H9 (cell line): Measurements from ENCODE around the gene MOB3B. TPM values are rescaled to one million over a fixed set of nuclear protein-coding genes. Genes with fewer than 3 reads are reported as not detected.

Experiments used
- DNase-seq: peaks from one replicate; pipeline ENCODE4 v3.0.0-alpha.2; 2017
- H2AFZ ChIP-seq: one replicate; pipeline ENCODE4 v1.6.1; 2013; ENCODE audit warnings: mild to moderate bottlenecking, low read length, control low read depth, moderate library complexity
- H2AK5ac ChIP-seq: 2 replicates; pipeline ENCODE4 v1.6.1; 2013; ENCODE audit warnings: low read length, control low read depth, mixed read lengths; ENCODE audit not compliant: insufficient read length
- H2BK120ac ChIP-seq: one replicate; pipeline ENCODE4 v1.6.1; 2013; ENCODE audit warnings: low read depth, mild to moderate bottlenecking, low read length, control low read depth, inconsistent platforms; ENCODE audit not compliant: poor library complexity, severe bottlenecking
- H2BK12ac ChIP-seq: 2 replicates; pipeline ENCODE4 v1.6.1; 2013; ENCODE audit warnings: low read length, control low read depth, mixed read lengths, low read depth; ENCODE audit not compliant: insufficient read length
- H2BK15ac ChIP-seq: 2 replicates; pipeline ENCODE4 v1.6.1; 2013; ENCODE audit warnings: low read depth, low read length, control low read depth
- H2BK20ac ChIP-seq: one replicate; pipeline ENCODE4 v1.6.1; 2013; ENCODE audit warnings: low read depth, mild to moderate bottlenecking, low read length, control low read depth, inconsistent platforms; ENCODE audit not compliant: poor library complexity, severe bottlenecking
- H2BK5ac ChIP-seq: 2 replicates; pipeline ENCODE4 v1.6.1; 2013; ENCODE audit warnings: low read length, control low read depth, mixed read lengths; ENCODE audit not compliant: insufficient read length
- H3K14ac ChIP-seq: 2 replicates; pipeline ENCODE4 v1.6.1; 2013; ENCODE audit warnings: low read length, control low read depth; ENCODE audit not compliant: insufficient read depth
- H3K18ac ChIP-seq: 2 replicates; pipeline ENCODE4 v1.6.1; 2013; ENCODE audit warnings: low read depth, mild to moderate bottlenecking, mixed read lengths, low read length, control low read depth; ENCODE audit not compliant: insufficient read length
- H3K23ac ChIP-seq: 2 replicates; pipeline ENCODE4 v1.6.1; 2013; ENCODE audit warnings: low read length, control low read depth, mixed read lengths, low read depth; ENCODE audit not compliant: insufficient read length
- H3K23me2 ChIP-seq: 2 replicates; pipeline ENCODE4 v1.6.1; 2013; ENCODE audit warnings: low read depth, mild to moderate bottlenecking, mixed read lengths, low read length, control low read depth; ENCODE audit not compliant: insufficient read length, poor library complexity, severe bottlenecking
- H3K27ac ChIP-seq: 2 replicates; pipeline ENCODE4 v1.5.1; 2013; ENCODE audit warnings: low read length, control low read depth, mixed read lengths, low read depth; ENCODE audit not compliant: insufficient read length
- H3K27me3 ChIP-seq: 2 replicates; pipeline ENCODE4 v1.6.1; 2013; ENCODE audit warnings: low read length, control low read depth, inconsistent platforms; ENCODE audit not compliant: insufficient read depth
- H3K4ac ChIP-seq: 2 replicates; pipeline ENCODE4 v1.6.1; 2013; ENCODE audit warnings: low read depth, mild to moderate bottlenecking, control low read depth, inconsistent platforms, low read length, moderate library complexity
- H3K4me1 ChIP-seq: 2 replicates; pipeline ENCODE4 v1.6.1; 2013; ENCODE audit warnings: low read length, control low read depth, inconsistent platforms; ENCODE audit not compliant: insufficient read depth
- H3K4me2 ChIP-seq: 2 replicates; pipeline ENCODE4 v1.6.1; 2013; ENCODE audit warnings: low read length, control low read depth, mixed read lengths; ENCODE audit not compliant: insufficient read length, insufficient read depth
- H3K56ac ChIP-seq: 2 replicates; pipeline ENCODE4 v1.6.1; 2013; ENCODE audit warnings: low read depth, mild to moderate bottlenecking, mixed read lengths, low read length, control low read depth; ENCODE audit not compliant: insufficient read length
- H3K79me1 ChIP-seq: 2 replicates; pipeline ENCODE4 v1.6.1; 2013; ENCODE audit warnings: low read depth, mild to moderate bottlenecking, moderate library complexity, low read length, control low read depth, inconsistent platforms; ENCODE audit not compliant: insufficient read depth, poor library complexity, severe bottlenecking
- H3K79me2 ChIP-seq: 2 replicates; pipeline ENCODE4 v1.6.1; 2013; ENCODE audit warnings: low read length, control low read depth, inconsistent platforms; ENCODE audit not compliant: insufficient read depth
- H3K9ac ChIP-seq: 2 replicates; pipeline ENCODE4 v1.6.1; 2013; ENCODE audit warnings: low read length, control low read depth, mixed read lengths; ENCODE audit not compliant: insufficient read length; ENCODE audit errors: extremely low read depth
- H3K9me3 ChIP-seq: one replicate; pipeline ENCODE4 v1.6.1; 2013; ENCODE audit warnings: low read depth, low read length, inconsistent platforms; ENCODE audit not compliant: control insufficient read depth
- H3T11ph ChIP-seq: one replicate; pipeline ENCODE4 v1.6.1; 2013; ENCODE audit warnings: mild to moderate bottlenecking, low read length, control low read depth, inconsistent platforms
- H4K20me1 ChIP-seq: one replicate; pipeline ENCODE4 v1.6.1; 2013; ENCODE audit not compliant: control insufficient read depth, insufficient read length, insufficient read depth
- H4K5ac ChIP-seq: 2 replicates; pipeline ENCODE4 v1.6.1; 2013; ENCODE audit warnings: low read depth, mild to moderate bottlenecking, mixed read lengths, low read length, control low read depth; ENCODE audit not compliant: insufficient read length
- H4K8ac ChIP-seq: replicated peaks from 2 replicates; pipeline ENCODE4 v1.6.1; 2013; ENCODE audit warnings: low read length, control low read depth, mixed read lengths, low read depth; ENCODE audit not compliant: insufficient read length
- H4K91ac ChIP-seq: 2 replicates; pipeline ENCODE4 v1.6.1; 2013; ENCODE audit warnings: low read depth, mild to moderate bottlenecking, moderate library complexity, mixed read lengths, low read length, control low read depth; ENCODE audit not compliant: insufficient read length
- H3K27ac Mint-ChIP-seq, 3 experiments: 2 replicates in 2 of 3; 3 replicates in 1 of 3; pipeline ENCODE4 v1.8.0; 2020 to 2021; ENCODE audit warnings: mixed read lengths in 3 of 3, mild to moderate bottlenecking in 1 of 3, moderate library complexity in 1 of 3
- H3K27me3 Mint-ChIP-seq: 2 replicates; pipeline ENCODE4 v1.8.0; 2021; ENCODE audit warnings: low read depth, mild to moderate bottlenecking, moderate library complexity, mixed read lengths
- H3K36me3 Mint-ChIP-seq, 3 experiments: 2 replicates in 2 of 3; 3 replicates in 1 of 3; pipeline ENCODE4 v1.8.0; 2020 to 2021; ENCODE audit warnings: low read depth in 3 of 3, mixed read lengths in 3 of 3; ENCODE audit not compliant: insufficient read depth in 1 of 3
- H3K4me1 Mint-ChIP-seq, 2 experiments: 2 replicates each; pipeline ENCODE4 v1.8.0; 2020; ENCODE audit warnings: mixed read lengths in 2 of 2
- H3K4me3 Mint-ChIP-seq, 2 experiments: 2 replicates in 1 of 2; 3 replicates in 1 of 2; pipeline ENCODE4 v1.8.0; 2020 to 2021; ENCODE audit warnings: mild to moderate bottlenecking in 2 of 2, mixed read lengths in 2 of 2, moderate library complexity in 1 of 2
- H3K9me3 Mint-ChIP-seq, 2 experiments: 2 replicates in 1 of 2; 3 replicates in 1 of 2; pipeline ENCODE4 v1.8.0; 2020; ENCODE audit warnings: mild to moderate bottlenecking in 2 of 2, mixed read lengths in 2 of 2, moderate library complexity in 1 of 2
- WGBS: extraction: QIAGEN DNeasy Blood & Tissue Kit; methylation state at CpG from one replicate; pipeline ENCODE4 v1.1.7; 2013; ENCODE audit warnings: missing lambda C conversion rate, low lambda C conversion rate, mixed read lengths; ENCODE audit not compliant: insufficient read length; ENCODE audit errors: extremely low coverage; 5-methylcytosine and 5-hydroxymethylcytosine counted together
- total RNA-seq: library from RNA; stranded (reverse); gene quantifications from 2 replicates; pipeline ENCODE4 v1.2.1, GENCODE V29; 2021
- TF ChIP-seq, protein P1 (sequence below): fragments of 200-600 bp; sonication (generic); conservative IDR thresholded peaks from 3 replicates; pipeline ENCODE4 v1.8.0; 2021; ENCODE audit warnings: antibody characterized with exemption, mild to moderate bottlenecking

Gene MOB3B
- total RNA-seq, 1 experiment from 2014 or later = 9.8 TPM

DNA sequence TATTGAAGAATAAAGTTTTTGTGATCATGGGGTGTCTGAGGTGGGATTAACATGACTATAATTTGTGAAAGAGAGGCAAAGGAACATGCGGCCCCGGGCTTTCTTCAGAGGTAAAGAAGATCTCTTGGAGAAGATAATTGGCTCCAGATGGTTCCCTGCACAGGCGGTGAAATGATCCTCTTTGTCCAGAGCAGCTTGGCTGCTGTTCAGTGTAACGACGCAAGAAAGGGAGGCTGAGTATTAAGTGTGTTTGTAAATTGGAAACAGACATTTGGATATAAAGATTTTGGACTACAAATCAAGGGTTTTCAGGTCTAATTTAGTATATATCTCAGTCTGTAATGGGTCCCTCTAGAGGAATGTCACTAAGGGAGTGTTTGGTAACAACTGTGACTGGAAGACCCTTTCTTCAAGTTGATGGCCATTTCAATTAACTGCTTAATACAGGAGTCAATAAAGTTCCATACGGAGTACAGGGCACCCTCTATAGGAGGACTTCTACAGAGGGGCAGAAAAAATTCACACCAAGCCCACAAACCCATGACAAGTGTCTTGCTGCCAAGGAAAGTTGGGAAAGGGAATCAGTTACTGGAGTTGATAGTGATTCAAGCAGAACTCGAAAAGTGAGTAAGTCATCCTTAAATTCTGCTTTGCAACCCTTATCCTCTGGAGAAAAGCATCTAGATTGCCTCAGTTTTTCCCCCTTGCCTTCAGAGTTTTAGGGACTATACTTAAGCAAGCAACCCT, 236.8 kb downstream of the MOB3B start:
- no peaks in the 10 kb centered on the region for H3K36me3 Mint-ChIP-seq
- Histone ChIP-seq H3K9ac (no peak overlapping the region), H3K9me3 (no peaks in the 10 kb centered on the region), H3K4me2 (no peak overlapping the region), H3K79me2 (no peaks in the 10 kb centered on the region), H3K23ac (no peak overlapping the region), H3K27ac (no peak overlapping the region), H2BK12ac (no peak overlapping the region), H2AK5ac (no peak overlapping the region), H3K27me3 (no peaks in the 10 kb centered on the region), H3K18ac (no peak overlapping the region), H4K91ac (no peak overlapping the region), H3T11ph (no peak overlapping the region), H4K5ac (no peak overlapping the region), H2AFZ (no peak overlapping the region), H4K8ac (no peak overlapping the region), H3K14ac (no peak overlapping the region), H3K4ac (no peak overlapping the region), H3K79me1 (no peaks in the 10 kb centered on the region), H2BK120ac (no peak overlapping the region), H4K20me1 (no peaks in the 10 kb centered on the region), H3K56ac (no peak overlapping the region), H2BK5ac (no peak overlapping the region), H3K4me1 (no peaks in the 10 kb centered on the region), H2BK15ac (no peak overlapping the region), H3K23me2 (no peaks in the 10 kb centered on the region), H2BK20ac (no peak overlapping the region)
- DNase-seq = no peak
- no peaks in the 10 kb centered on the region for H3K27me3 Mint-ChIP-seq
- 0 out of 4 replicates have a peak, but pooled peaks cover 0 to 3% of the 10 kb centered on the region in 2 experiments for H3K4me1 Mint-ChIP-seq
- no peaks in the 10 kb centered on the region for H3K9me3 Mint-ChIP-seq
- no peak overlapping the region for H3K27ac Mint-ChIP-seq
- no peak overlapping the region for H3K4me3 Mint-ChIP-seq
- WGBS = no CpG with 5 or more reads among the region's 7 CpGs
- TF ChIP-seq, protein P1, sequence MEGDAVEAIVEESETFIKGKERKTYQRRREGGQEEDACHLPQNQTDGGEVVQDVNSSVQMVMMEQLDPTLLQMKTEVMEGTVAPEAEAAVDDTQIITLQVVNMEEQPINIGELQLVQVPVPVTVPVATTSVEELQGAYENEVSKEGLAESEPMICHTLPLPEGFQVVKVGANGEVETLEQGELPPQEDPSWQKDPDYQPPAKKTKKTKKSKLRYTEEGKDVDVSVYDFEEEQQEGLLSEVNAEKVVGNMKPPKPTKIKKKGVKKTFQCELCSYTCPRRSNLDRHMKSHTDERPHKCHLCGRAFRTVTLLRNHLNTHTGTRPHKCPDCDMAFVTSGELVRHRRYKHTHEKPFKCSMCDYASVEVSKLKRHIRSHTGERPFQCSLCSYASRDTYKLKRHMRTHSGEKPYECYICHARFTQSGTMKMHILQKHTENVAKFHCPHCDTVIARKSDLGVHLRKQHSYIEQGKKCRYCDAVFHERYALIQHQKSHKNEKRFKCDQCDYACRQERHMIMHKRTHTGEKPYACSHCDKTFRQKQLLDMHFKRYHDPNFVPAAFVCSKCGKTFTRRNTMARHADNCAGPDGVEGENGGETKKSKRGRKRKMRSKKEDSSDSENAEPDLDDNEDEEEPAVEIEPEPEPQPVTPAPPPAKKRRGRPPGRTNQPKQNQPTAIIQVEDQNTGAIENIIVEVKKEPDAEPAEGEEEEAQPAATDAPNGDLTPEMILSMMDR = no peak
